C4-2B (cell line): ENCODE measurements around the gene RPUSD1.
"Not testable (repeated sequence)": the region's sequence is repeated elsewhere in the genome, so short reads cannot be mapped to it uniquely, and the experiment has no call there.

Experiments used
- ZFX ChIP-seq: fragments of 450-650 bp; IDR thresholded peaks from 2 replicates; pipeline ENCODE4 v1.6.1; 2017
- TF ChIP-seq, protein P1 (sequence below): fragments of 450-650 bp; conservative IDR thresholded peaks from 2 replicates; pipeline ENCODE4 v1.5.1; 2017; ENCODE audit warnings: mild to moderate bottlenecking

DNA sequence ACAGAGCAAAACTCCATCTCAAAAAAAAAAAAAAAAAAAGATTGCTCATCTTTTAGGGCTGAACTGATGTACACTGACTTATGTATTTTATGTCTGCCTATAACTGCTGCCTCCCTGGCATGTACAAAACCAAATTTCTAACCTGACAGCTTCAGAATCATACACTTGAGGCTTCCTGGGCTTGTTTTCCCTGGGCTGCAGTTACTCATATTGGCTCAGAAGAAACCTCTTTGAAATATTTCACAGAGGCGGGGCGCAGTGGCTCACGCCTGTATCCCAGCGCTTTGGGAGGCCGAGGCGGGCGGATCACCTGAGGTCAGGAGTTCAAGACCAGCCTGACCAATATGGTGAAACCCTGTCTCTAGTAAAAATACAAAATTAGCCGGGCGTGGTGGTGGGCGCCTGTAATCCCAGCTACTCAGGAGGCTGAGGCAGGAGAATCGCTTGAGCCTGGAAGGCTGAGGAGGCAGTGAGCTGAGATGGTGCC lies 34.0 kb downstream of the RPUSD1 start:
- TF ChIP-seq, protein P1, sequence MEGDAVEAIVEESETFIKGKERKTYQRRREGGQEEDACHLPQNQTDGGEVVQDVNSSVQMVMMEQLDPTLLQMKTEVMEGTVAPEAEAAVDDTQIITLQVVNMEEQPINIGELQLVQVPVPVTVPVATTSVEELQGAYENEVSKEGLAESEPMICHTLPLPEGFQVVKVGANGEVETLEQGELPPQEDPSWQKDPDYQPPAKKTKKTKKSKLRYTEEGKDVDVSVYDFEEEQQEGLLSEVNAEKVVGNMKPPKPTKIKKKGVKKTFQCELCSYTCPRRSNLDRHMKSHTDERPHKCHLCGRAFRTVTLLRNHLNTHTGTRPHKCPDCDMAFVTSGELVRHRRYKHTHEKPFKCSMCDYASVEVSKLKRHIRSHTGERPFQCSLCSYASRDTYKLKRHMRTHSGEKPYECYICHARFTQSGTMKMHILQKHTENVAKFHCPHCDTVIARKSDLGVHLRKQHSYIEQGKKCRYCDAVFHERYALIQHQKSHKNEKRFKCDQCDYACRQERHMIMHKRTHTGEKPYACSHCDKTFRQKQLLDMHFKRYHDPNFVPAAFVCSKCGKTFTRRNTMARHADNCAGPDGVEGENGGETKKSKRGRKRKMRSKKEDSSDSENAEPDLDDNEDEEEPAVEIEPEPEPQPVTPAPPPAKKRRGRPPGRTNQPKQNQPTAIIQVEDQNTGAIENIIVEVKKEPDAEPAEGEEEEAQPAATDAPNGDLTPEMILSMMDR, result not testable (repeated sequence)
- TF ChIP-seq ZFX, result not testable (repeated sequence)
